B cell (primary cell): ENCODE results near the gene KIRREL1.

Experiments
- CTCF ChIP-seq: fragments of 200-600 bp; IDR thresholded peaks from one replicate; pipeline ENCODE4 v1.8.0; 2022; ENCODE audit warnings: antibody characterized with exemption, mild to moderate bottlenecking
- EZH2 ChIP-seq: IDR thresholded peaks from 2 replicates; pipeline ENCODE4 v1.6.1; 2012; ENCODE audit warnings: borderline replicate concordance, low read depth, mild to moderate bottlenecking, moderate library complexity, low read length; ENCODE audit not compliant: insufficient read depth, poor library complexity, severe bottlenecking

GRCh38 chr1:158056498-158056897, 63.1 kb downstream of the KIRREL1 start:
- TF ChIP-seq CTCF (no peak), EZH2 (no peak)
